CD14-positive monocyte (primary cell): ENCODE data around the gene KCNH1. TPM values are rescaled to one million over a fixed set of nuclear protein-coding genes. Genes with fewer than 3 reads are reported as not detected.

Source experiments
- DNase-seq, 3 donors: peaks; one replicate each; pipeline ENCODE4 v3.0.0-alpha.2; 2011 to 2022
- H2AFZ ChIP-seq: 2 replicates; pipeline ENCODE4 v1.6.0; 2012; ENCODE audit warnings: mild to moderate bottlenecking, low read depth, low read length, inconsistent platforms; ENCODE audit not compliant: insufficient read depth, poor library complexity, severe bottlenecking
- H3K27ac ChIP-seq, 2 donors: 1 replicate in 1 of 2; 2 replicates in 1 of 2; pipeline ENCODE4 v1.5.1; 2012 to 2013; ENCODE audit warnings: low read length in 2 of 2, control low read depth in 1 of 2, inconsistent platforms in 1 of 2, low read depth in 1 of 2, mild to moderate bottlenecking in 1 of 2
- H3K27me3 ChIP-seq, 2 donors: one replicate each; pipeline versions ENCODE4 v1.6.0 to v1.6.1; 2011 to 2013; ENCODE audit warnings: low read length in 2 of 2; ENCODE audit not compliant: control insufficient read depth in 2 of 2, insufficient read depth in 2 of 2
- H3K36me3 ChIP-seq, 2 donors: replicated peaks in 1 of 2; 1 replicate in 1 of 2; 2 replicates in 1 of 2; pipeline versions ENCODE4 v1.5.1 to v1.6.1; 2012 to 2013; ENCODE audit warnings: low read length in 2 of 2, control low read depth in 1 of 2, inconsistent platforms in 1 of 2, mild to moderate bottlenecking in 1 of 2; ENCODE audit not compliant: insufficient read depth in 2 of 2, control insufficient read depth in 1 of 2
- H3K4me1 ChIP-seq, 2 donors: 1 replicate in 1 of 2; 2 replicates in 1 of 2; pipeline versions ENCODE4 v1.5.1 to v1.6.1; 2012 to 2013; ENCODE audit warnings: low read length in 2 of 2, control low read depth in 1 of 2, inconsistent platforms in 1 of 2, mild to moderate bottlenecking in 1 of 2, moderate library complexity in 1 of 2; ENCODE audit not compliant: insufficient read depth in 2 of 2, control insufficient read depth in 1 of 2
- H3K4me2 ChIP-seq: replicated peaks from 2 replicates; pipeline ENCODE3; 2012; ENCODE audit warnings: low read length, moderate library complexity, mild to moderate bottlenecking; ENCODE audit not compliant: poor library complexity, severe bottlenecking; ENCODE audit errors: extremely low read depth
- H3K4me3 ChIP-seq, 3 experiments: fragments of 200-600 bp in 1 of 3; sonication (generic) in 1 of 3; replicated peaks in 1 of 3; 1 replicate in 2 of 3; 2 replicates in 1 of 3; pipeline ENCODE4 v1.5.1; 2011 to 2013; ENCODE audit warnings: low read length in 3 of 3, mild to moderate bottlenecking in 3 of 3, control low read depth in 2 of 3, low read depth in 2 of 3, inconsistent platforms in 1 of 3, moderate library complexity in 1 of 3
- H3K79me2 ChIP-seq: 2 replicates; pipeline ENCODE4 v1.6.0; 2012; ENCODE audit warnings: mild to moderate bottlenecking, control low read depth, inconsistent platforms, low read length, moderate library complexity; ENCODE audit not compliant: insufficient read depth
- H3K9ac ChIP-seq: 2 replicates; pipeline ENCODE4 v1.6.0; 2017; ENCODE audit warnings: low read length, mild to moderate bottlenecking; ENCODE audit not compliant: insufficient read depth, poor library complexity, severe bottlenecking
- H3K9me3 ChIP-seq, 2 donors: replicated peaks in 1 of 2; 1 replicate in 1 of 2; 2 replicates in 1 of 2; pipeline versions ENCODE4 v1.5.1 to v1.6.1; 2012 to 2013; ENCODE audit warnings: low read length in 2 of 2, control low read depth in 1 of 2; ENCODE audit not compliant: control insufficient read depth in 1 of 2, insufficient read depth in 1 of 2
- H4K20me1 ChIP-seq: 2 replicates; pipeline ENCODE4 v1.6.0; 2012; ENCODE audit warnings: mild to moderate bottlenecking, low read length, control low read depth, moderate library complexity; ENCODE audit not compliant: insufficient read depth
- H3K27ac Mint-ChIP-seq, 7 donors: one replicate each; pipeline ENCODE4 v1.8.0; 2020; ENCODE audit warnings: mild to moderate bottlenecking in 7 of 7, mixed read lengths in 7 of 7, moderate library complexity in 6 of 7, inconsistent platforms in 2 of 7
- H3K27me3 Mint-ChIP-seq, 3 donors: one replicate each; pipeline ENCODE4 v1.8.0; 2021 to 2022; ENCODE audit warnings: low read depth in 3 of 3, mild to moderate bottlenecking in 3 of 3, mixed read lengths in 3 of 3, moderate library complexity in 3 of 3, inconsistent platforms in 1 of 3
- H3K36me3 Mint-ChIP-seq, 2 donors: one replicate each; pipeline ENCODE4 v1.8.0; 2020; ENCODE audit warnings: mixed read lengths in 2 of 2, inconsistent platforms in 1 of 2, mild to moderate bottlenecking in 1 of 2
- H3K4me1 Mint-ChIP-seq: one replicate; pipeline ENCODE4 v1.8.0; 2020; ENCODE audit warnings: mild to moderate bottlenecking, mixed read lengths
- H3K4me3 Mint-ChIP-seq, 2 donors: one replicate each; pipeline ENCODE4 v1.8.0; 2020; ENCODE audit warnings: mild to moderate bottlenecking in 2 of 2, mixed read lengths in 2 of 2, moderate library complexity in 1 of 2
- H3K9me3 Mint-ChIP-seq, 7 donors: one replicate each; pipeline ENCODE4 v1.8.0; 2020 to 2022; ENCODE audit warnings: mixed read lengths in 7 of 7, mild to moderate bottlenecking in 6 of 7, moderate library complexity in 6 of 7, inconsistent platforms in 2 of 7
- WGBS: methylation state at CpG from one replicate; pipeline ENCODE4 v1.1.5; 2013; ENCODE audit warnings: missing lambda C conversion rate; ENCODE audit not compliant: insufficient coverage; 5-methylcytosine and 5-hydroxymethylcytosine counted together
- intact Hi-C, 2 donors: fragments of 100-400 bp; cut with micrococcal nuclease; formaldehyde crosslinking; loops; one replicate each; pipeline versions ENCODE4 v1.15.0 to v1.15.1; 2023
- polyA plus RNA-seq, 3 donors: library from polyadenylated mRNA; depleted of rRNA in 1 of 3; unstranded in 2 of 3; stranded (reverse) in 1 of 3; fragments of 300-500 nt in 2 of 3; fragments of >200 nt in 1 of 3; fragmentation: Illumina TruSeq in 2 of 3; gene quantifications; 1 replicate in 2 of 3; 2 replicates in 1 of 3; pipeline ENCODE4 v1.2.3, GENCODE V29; 2012 to 2021
- TF ChIP-seq, protein P1 (sequence below): fragments of 200-600 bp; IDR thresholded peaks from one replicate; pipeline ENCODE4 v1.8.0; 2022; ENCODE audit warnings: antibody characterized with exemption, mild to moderate bottlenecking

KCNH1 gene
- polyA plus RNA-seq, 3 donors: not detected

DNA sequence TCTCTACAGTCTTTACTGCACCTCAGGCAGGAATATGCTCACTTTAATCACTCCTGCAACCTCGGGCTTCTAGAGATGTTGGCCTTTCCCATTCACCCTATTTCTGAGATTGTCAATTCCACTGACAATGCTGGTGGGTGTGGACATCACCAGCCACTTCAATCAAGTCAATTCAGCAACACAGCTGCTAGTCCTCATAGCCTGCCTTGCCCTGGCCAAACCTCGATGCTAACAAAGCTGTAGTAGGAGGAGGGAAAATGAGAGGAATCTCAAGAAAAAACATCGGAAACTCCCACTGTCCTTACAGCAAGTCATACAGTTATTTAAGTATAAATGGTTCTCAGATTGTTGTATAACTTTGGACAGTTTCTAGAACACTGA lies 155.0 kb downstream of the KCNH1 start:
- Histone ChIP-seq H4K20me1 (no peaks in the 10 kb centered on the region), H3K27me3 (no peaks in the 10 kb centered on the region), H3K79me2 (no peaks in the 10 kb centered on the region), H3K9ac (no peak overlapping the region), H3K9me3 (no peaks in the 10 kb centered on the region), H3K36me3 (no peaks in the 10 kb centered on the region), H2AFZ (no peak overlapping the region), H3K4me2 (no peak overlapping the region), H3K4me1 (no peaks in the 10 kb centered on the region), H3K27ac (no peak overlapping the region), H3K4me3 (no peak overlapping the region)
- TF ChIP-seq, protein P1, sequence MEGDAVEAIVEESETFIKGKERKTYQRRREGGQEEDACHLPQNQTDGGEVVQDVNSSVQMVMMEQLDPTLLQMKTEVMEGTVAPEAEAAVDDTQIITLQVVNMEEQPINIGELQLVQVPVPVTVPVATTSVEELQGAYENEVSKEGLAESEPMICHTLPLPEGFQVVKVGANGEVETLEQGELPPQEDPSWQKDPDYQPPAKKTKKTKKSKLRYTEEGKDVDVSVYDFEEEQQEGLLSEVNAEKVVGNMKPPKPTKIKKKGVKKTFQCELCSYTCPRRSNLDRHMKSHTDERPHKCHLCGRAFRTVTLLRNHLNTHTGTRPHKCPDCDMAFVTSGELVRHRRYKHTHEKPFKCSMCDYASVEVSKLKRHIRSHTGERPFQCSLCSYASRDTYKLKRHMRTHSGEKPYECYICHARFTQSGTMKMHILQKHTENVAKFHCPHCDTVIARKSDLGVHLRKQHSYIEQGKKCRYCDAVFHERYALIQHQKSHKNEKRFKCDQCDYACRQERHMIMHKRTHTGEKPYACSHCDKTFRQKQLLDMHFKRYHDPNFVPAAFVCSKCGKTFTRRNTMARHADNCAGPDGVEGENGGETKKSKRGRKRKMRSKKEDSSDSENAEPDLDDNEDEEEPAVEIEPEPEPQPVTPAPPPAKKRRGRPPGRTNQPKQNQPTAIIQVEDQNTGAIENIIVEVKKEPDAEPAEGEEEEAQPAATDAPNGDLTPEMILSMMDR: no peak
- DNase-seq: no peak
- H3K9me3 Mint-ChIP-seq: peaks cover 2 to 8% (median 5%) of the 10 kb centered on the region in 7 donors
- no peaks in the 10 kb centered on the region for H3K4me1 Mint-ChIP-seq
- no peak overlapping the region for H3K4me3 Mint-ChIP-seq
- no peak overlapping the region for H3K27ac Mint-ChIP-seq
- H3K36me3 Mint-ChIP-seq: no peaks in the 10 kb centered on the region
- intact Hi-C loops: no loop called here
- 80% methylated on average over 1 of the region's 3 CpGs for WGBS
- no peaks in the 10 kb centered on the region for H3K27me3 Mint-ChIP-seq

DNA sequence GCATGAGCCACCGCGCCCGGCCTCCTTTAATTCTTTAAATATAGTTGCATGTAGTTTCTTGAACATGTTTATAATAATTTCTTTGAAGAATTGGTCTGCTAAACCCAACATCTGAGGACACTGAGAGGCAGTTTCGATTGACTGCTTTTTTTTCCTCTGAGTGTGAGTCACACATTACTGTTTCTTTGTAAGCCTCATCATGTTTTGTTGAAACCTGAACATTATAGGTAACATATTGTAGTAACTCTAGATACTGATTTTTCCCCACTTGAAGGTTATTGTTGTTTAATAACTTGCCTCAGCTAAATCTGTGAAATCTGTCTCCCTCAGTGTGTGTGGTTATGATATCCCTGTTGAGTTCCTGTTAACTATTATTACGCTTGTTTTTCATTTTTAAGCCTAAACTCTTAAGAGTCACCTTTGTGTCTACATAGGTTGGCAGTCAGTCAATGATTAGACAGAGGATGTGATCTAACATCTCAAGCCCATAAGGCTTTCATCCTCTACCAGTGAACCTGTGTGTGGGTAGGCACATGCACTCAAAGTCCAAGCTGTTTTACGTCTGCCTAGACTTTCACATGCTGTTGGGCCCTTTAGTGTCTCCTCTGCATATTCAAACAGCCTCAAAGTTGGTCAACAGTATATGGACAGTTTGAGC lies 155.5 kb downstream of the KCNH1 start:
- intact Hi-C loops: no loop called here
- no peaks in the 10 kb centered on the region for H3K27me3 Mint-ChIP-seq
- Histone ChIP-seq H3K27me3 (no peaks in the 10 kb centered on the region), H3K4me3 (no peak overlapping the region), H3K36me3 (no peaks in the 10 kb centered on the region), H3K9ac (no peak overlapping the region), H3K9me3 (no peaks in the 10 kb centered on the region), H3K79me2 (no peaks in the 10 kb centered on the region), H3K4me2 (no peak overlapping the region), H3K4me1 (no peaks in the 10 kb centered on the region), H3K27ac (no peak overlapping the region), H2AFZ (no peak overlapping the region), H4K20me1 (no peaks in the 10 kb centered on the region)
- H3K9me3 Mint-ChIP-seq: peaks cover 0 to 8% (median 4%) of the 10 kb centered on the region in 7 donors
- 86% methylated on average over 1 of the region's 6 CpGs for WGBS
- no peaks in the 10 kb centered on the region for H3K36me3 Mint-ChIP-seq
- DNase-seq: no peak
- TF ChIP-seq, protein P1: no peak
- H3K4me3 Mint-ChIP-seq: no peak overlapping the region
- H3K27ac Mint-ChIP-seq: no peak overlapping the region
- H3K4me1 Mint-ChIP-seq: no peaks in the 10 kb centered on the region
